ENCODE data around the gene VWA3B. TPM values are rescaled to one million over a fixed set of nuclear protein-coding genes. Genes with fewer than 3 reads are reported as not detected.

VWA3B gene
- polyA plus RNA-seq, 4 donors: 0.16 to 1.4 (median 0.51) TPM; not detected in 1

DNA sequence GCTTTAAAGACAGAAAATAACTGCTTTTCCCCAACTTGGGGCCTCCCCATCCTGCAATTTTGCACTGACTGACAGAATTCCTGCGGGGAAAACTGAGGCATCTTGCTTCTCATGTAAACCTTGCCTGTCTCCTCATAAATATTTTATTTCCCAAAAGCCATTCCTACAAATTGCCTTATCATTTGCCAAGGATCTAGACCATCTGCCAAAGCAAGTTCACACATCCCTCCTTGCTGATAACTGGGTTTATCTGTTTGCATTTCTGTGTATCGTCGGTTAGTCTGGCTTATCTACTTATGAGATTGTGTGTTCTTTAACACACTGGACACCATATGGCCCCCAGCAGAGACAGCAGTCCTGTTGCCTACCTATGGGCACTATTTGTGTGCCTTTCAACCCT is 256.3 kb downstream of the VWA3B start:
- peaks cover 2 to 38% (median 25%) of the 10 kb centered on the region in 3 donors for H3K27me3 ChIP-seq (ENCODE audit: control insufficient read depth in 3 of 3, insufficient read depth in 3 of 3, low read length in 3 of 3)
- peaks cover 0 to 5% (median 2%) of the 10 kb centered on the region in 3 donors for H3K4me1 ChIP-seq (ENCODE audit: control insufficient read depth in 3 of 3, insufficient read depth in 2 of 3, low read depth in 1 of 3, low read length in 2 of 3)
- H3K27ac ChIP-seq (ENCODE audit: low read depth in 1 of 3, low read length in 2 of 3): no peak overlapping the region
- DNase-seq: no peak
- no peak for FAIRE-seq
- no peaks in the 10 kb centered on the region for H3K36me3 ChIP-seq (ENCODE audit: control insufficient read depth in 3 of 3, insufficient read depth in 2 of 3, low read depth in 1 of 3, low read length in 3 of 3)
- no peaks in the 10 kb centered on the region for H3K9me3 ChIP-seq (ENCODE audit: control insufficient read depth in 2 of 2, insufficient read depth in 1 of 2, low read depth in 1 of 2, low read length in 1 of 2)
- no peak overlapping the region for H3K4me3 ChIP-seq (ENCODE audit: low read depth in 1 of 3, low read length in 3 of 3)
- 33 to 60% (median 42%) methylated on average over 3 of the region's 3 CpGs for WGBS, 3 donors

DNA sequence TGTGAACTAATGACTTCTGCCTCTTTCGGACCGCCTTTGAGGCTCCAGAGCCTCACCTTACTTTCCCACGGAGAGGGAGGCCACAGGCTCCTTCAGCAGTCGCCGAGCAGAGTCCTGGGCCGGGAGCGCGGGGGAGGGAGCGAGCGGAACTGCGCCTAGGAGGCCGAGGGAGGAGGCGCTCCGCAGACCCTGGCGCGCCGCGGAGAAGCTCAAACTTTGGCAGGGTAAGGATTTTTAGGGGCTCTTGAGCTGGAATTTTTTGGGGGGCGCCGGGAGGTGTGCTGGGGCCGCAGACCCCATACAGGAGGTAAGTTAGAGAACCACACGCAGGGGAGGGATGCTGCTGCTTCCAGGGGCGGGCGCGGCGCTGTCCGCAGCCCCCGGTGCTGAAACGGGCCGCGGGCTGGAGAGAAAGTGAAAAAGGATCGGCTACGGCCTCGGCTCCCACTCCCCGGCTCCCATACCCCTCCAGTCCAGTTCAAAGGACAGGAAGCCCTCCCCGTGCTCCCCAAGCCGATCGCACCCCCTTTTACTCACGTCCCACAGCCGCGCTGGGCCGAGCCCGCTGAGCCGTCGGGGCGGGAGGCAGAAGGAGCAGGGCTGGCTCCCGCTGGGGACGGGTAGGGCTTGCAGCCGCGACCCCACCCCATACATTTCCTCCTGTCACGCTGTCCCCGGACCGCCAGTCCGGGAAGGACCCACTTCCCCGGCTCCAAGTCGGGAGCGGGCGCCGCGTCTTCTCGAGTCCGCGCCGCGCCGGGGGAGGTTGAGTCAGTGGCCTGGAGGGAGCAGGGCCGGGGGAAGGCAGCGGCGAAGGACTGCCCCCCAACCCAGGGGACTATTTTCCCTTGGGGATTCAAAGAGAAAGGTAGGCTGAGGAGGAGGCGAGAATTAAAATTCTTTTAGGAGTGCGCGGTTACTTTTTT is 259.6 kb downstream of the VWA3B start, which contains the start of gene CNGA3:
Gene CNGA3 (plus strand): TSS at position 146 of the 926 bp plus-strand sequence. CDS start 23,520 bp downstream, outside the sequence.
- Histone ChIP-seq H3K27me3 (ENCODE audit: control insufficient read depth in 3 of 3, insufficient read depth in 3 of 3, low read length in 3 of 3) (peaks cover 2 to 50% (median 44%) of the 10 kb centered on the region in 3 donors), H3K27ac (ENCODE audit: low read depth in 1 of 3, low read length in 2 of 3) (no peak within 1 kb of the TSS), H3K4me3 (ENCODE audit: low read depth in 1 of 3, low read length in 3 of 3) (peak within 1 kb of the TSS in 1 of 3 donors; percentile 13), H3K9me3 (ENCODE audit: control insufficient read depth in 2 of 2, insufficient read depth in 1 of 2, low read depth in 1 of 2, low read length in 1 of 2) (peaks cover 0 to 4% of the 10 kb centered on the region in 2 donors), H3K36me3 (ENCODE audit: control insufficient read depth in 3 of 3, insufficient read depth in 2 of 3, low read depth in 1 of 3, low read length in 3 of 3) (no peaks in the 10 kb centered on the region), H3K4me1 (ENCODE audit: control insufficient read depth in 3 of 3, insufficient read depth in 2 of 3, low read depth in 1 of 3, low read length in 2 of 3) (peaks cover 0 to 5% (median 2%) of the 10 kb centered on the region in 3 donors)
- 4 to 13% (median 11%) methylated on average over 61 to 72 of the region's 72 CpGs for WGBS, 3 donors
- DNase-seq: peak in 1 of 2 donors; percentile 52
- no peak for FAIRE-seq

DNA sequence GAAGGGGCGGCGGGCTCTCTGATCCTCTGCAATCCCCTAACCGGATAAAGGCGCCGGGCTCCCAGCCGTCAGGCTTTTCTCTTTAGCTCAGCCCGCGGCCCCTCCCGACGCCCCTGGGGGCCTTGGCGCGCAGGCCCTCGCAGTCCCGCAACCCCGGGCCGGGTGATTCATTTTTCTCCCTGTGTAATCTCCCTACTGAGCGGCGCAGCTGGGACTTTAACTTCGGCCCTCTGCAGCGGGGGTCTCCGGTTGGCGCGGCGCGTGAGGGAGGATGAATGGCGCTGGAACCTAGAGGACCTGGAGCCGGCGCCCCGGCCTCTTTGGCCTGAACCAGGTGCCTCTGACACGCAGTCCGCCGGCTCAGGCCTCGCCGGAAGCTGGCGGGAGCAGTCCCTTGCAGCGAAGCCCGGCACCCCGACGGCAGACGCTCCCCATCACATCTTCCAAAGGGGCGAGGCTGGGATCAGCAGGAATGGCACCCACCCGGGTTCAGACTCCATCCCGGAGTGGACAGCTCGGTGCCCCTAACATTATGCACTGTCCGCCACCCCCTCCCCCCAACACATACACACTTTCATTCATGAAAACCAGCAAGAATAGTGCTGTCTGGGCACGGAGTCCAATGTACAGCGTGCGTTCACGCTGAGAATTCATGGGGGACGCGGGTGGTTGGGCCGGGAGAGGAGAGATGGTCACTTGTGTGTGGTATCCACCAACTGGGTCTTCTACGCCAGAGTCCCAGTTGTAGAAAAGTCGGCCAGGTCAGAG is 260.5 kb downstream of the VWA3B start:
- peaks cover 0 to 5% (median 2%) of the 10 kb centered on the region in 3 donors for H3K4me1 ChIP-seq (ENCODE audit: control insufficient read depth in 3 of 3, insufficient read depth in 2 of 3, low read depth in 1 of 3, low read length in 2 of 3)
- H3K27me3 ChIP-seq (ENCODE audit: control insufficient read depth in 3 of 3, insufficient read depth in 3 of 3, low read length in 3 of 3): peaks cover 2 to 50% (median 44%) of the 10 kb centered on the region in 3 donors
- peak overlapping the region in 1 of 3 donors; percentile 13 for H3K4me3 ChIP-seq (ENCODE audit: low read depth in 1 of 3, low read length in 3 of 3)
- DNase-seq (no peak), FAIRE-seq (no peak)
- 8 to 17% (median 11%) methylated on average over 52 to 54 of the region's 54 CpGs for WGBS, 3 donors
- H3K36me3 ChIP-seq (ENCODE audit: control insufficient read depth in 3 of 3, insufficient read depth in 2 of 3, low read depth in 1 of 3, low read length in 3 of 3): no peaks in the 10 kb centered on the region
- peak overlapping the region in 1 of 3 donors; percentile 34 for H3K27ac ChIP-seq (ENCODE audit: low read depth in 1 of 3, low read length in 2 of 3)
- H3K9me3 ChIP-seq (ENCODE audit: control insufficient read depth in 2 of 2, insufficient read depth in 1 of 2, low read depth in 1 of 2, low read length in 1 of 2): peaks cover 0 to 4% of the 10 kb centered on the region in 2 donors

DNA sequence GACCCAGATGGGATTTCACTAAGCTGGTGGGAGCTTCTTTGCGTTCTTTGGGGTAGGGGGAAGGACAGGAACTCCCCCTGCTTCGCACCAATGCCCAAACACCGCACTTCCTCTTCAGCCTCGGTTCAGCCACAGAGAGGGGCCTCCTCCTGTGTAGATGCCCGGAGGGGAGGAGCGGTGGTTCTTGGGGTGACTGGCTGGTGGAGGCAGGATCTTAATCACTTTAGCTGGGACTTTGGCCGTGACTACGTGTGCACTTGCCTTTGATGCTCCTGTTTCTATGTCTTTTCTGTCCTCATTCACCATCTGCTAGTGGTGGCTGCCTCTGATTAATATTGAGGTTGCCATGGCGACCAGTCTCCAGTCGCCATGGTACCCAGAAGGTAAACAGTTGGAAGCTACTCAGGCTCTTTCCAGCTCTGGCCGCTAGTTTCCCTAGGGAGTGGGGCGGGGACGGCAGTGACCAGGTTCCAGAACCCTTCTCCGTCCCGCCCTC is 261.1 kb downstream of the VWA3B start:
- peaks cover 2 to 50% (median 43%) of the 10 kb centered on the region in 3 donors for H3K27me3 ChIP-seq (ENCODE audit: control insufficient read depth in 3 of 3, insufficient read depth in 3 of 3, low read length in 3 of 3)
- WGBS, 3 donors: 12 to 15% (median 14%) methylated on average over 15 of the region's 15 CpGs
- DNase-seq: peak; percentile 38 to 41
- H3K4me3 ChIP-seq (ENCODE audit: low read depth in 1 of 3, low read length in 3 of 3): no peak overlapping the region
- peaks cover 0 to 5% (median 2%) of the 10 kb centered on the region in 3 donors for H3K4me1 ChIP-seq (ENCODE audit: control insufficient read depth in 3 of 3, insufficient read depth in 2 of 3, low read depth in 1 of 3, low read length in 2 of 3)
- H3K36me3 ChIP-seq (ENCODE audit: control insufficient read depth in 3 of 3, insufficient read depth in 2 of 3, low read depth in 1 of 3, low read length in 3 of 3): no peaks in the 10 kb centered on the region
- peak overlapping the region in 1 of 3 donors; percentile 7 for H3K27ac ChIP-seq (ENCODE audit: low read depth in 1 of 3, low read length in 2 of 3)
- FAIRE-seq: no peak
- H3K9me3 ChIP-seq (ENCODE audit: control insufficient read depth in 2 of 2, insufficient read depth in 1 of 2, low read depth in 1 of 2, low read length in 1 of 2): peaks cover 0 to 4% of the 10 kb centered on the region in 2 donors

DNA sequence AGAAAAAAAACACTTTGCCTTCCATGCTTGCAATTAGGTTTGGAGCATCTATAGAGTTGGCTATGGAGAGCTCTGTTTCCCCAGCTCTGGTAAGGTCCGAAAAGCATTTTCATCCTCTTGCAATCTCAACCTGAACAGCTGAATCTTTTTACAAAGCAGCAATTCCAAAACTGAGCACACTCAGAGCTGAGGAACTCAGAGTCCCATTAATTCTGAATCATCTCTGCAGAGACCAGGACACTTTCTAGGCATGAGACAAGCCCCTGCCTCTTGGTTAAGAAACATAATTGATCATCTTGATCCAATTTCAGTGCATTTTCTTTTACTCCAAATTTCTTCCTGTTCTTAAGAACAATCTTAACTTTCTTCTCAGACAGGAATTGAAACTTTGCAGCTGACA is 263.4 kb downstream of the VWA3B start:
- Histone ChIP-seq H3K4me3 (ENCODE audit: low read depth in 1 of 3, low read length in 3 of 3) (no peak overlapping the region), H3K27ac (ENCODE audit: low read depth in 1 of 3, low read length in 2 of 3) (no peak overlapping the region), H3K27me3 (ENCODE audit: control insufficient read depth in 3 of 3, insufficient read depth in 3 of 3, low read length in 3 of 3) (peaks cover 2 to 45% (median 43%) of the 10 kb centered on the region in 3 donors), H3K9me3 (ENCODE audit: control insufficient read depth in 2 of 2, insufficient read depth in 1 of 2, low read depth in 1 of 2, low read length in 1 of 2) (peaks cover 0 to 4% of the 10 kb centered on the region in 2 donors), H3K36me3 (ENCODE audit: control insufficient read depth in 3 of 3, insufficient read depth in 2 of 3, low read depth in 1 of 3, low read length in 3 of 3) (no peaks in the 10 kb centered on the region), H3K4me1 (ENCODE audit: control insufficient read depth in 3 of 3, insufficient read depth in 2 of 3, low read depth in 1 of 3, low read length in 2 of 3) (peaks cover 0 to 5% (median 2%) of the 10 kb centered on the region in 3 donors)
- DNase-seq: no peak
- WGBS, 3 donors: 78 to 88% (median 87%) methylated on average over 1 of the region's 1 CpG
- FAIRE-seq: no peak

DNA sequence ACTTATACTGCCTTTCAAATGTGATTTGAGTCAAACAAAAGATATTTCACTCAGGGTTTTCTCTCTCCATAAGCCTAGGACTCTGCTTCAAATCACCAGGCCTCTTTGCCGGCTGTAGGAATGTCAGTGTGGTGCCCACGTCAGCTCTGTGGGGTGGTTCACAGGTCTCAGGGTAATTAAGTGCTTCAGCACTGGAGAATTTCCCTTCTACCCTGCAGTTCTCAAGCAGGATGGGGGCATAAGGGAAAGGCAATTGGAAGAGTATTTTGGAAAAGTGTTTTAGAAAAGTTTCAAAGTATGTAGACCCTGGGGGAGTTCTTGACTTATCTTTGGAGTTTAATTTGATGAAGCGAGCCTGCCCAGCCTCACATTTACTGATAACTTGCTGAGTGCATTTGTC is 268.9 kb downstream of the VWA3B start:
- H3K9me3 ChIP-seq (ENCODE audit: control insufficient read depth in 2 of 2, insufficient read depth in 1 of 2, low read depth in 1 of 2, low read length in 1 of 2): peaks cover 0 to 2% of the 10 kb centered on the region in 2 donors

DNA sequence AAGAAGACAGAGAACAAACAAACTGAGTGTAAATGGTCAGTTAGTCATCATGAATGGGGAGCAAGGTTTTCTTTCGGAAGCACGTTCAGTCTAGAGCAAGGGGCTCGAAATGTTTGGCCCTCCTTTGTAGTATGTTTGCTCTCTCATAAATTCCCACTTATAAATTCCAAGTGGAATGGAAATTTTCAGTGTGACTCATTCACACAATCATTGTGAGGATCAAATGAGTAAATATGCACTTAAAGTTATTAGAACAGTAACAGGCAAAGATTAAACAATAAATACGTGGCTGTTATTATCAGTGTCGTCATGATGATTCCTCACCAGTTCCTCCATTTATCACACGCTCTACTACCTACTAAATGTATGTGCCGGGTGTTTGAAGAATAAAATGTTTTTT is 269.8 kb downstream of the VWA3B start:
- Histone ChIP-seq H3K27me3 (ENCODE audit: control insufficient read depth in 3 of 3, insufficient read depth in 3 of 3, low read length in 3 of 3) (peaks cover 0 to 6% (median 4%) of the 10 kb centered on the region in 3 donors), H3K36me3 (ENCODE audit: control insufficient read depth in 3 of 3, insufficient read depth in 2 of 3, low read depth in 1 of 3, low read length in 3 of 3) (no peaks in the 10 kb centered on the region), H3K9me3 (ENCODE audit: control insufficient read depth in 2 of 2, insufficient read depth in 1 of 2, low read depth in 1 of 2, low read length in 1 of 2) (no peaks in the 10 kb centered on the region), H3K4me1 (ENCODE audit: control insufficient read depth in 3 of 3, insufficient read depth in 2 of 3, low read depth in 1 of 3, low read length in 2 of 3) (no peaks in the 10 kb centered on the region), H3K4me3 (ENCODE audit: low read depth in 1 of 3, low read length in 3 of 3) (no peak overlapping the region), H3K27ac (ENCODE audit: low read depth in 1 of 3, low read length in 2 of 3) (no peak overlapping the region)
- FAIRE-seq (no peak), DNase-seq (peak in 1 of 2 donors; percentile 22)
- 36 to 62% (median 50%) methylated on average over 7 of the region's 7 CpGs for WGBS, 3 donors

More for the DNA sequence above, 268.9 kb downstream of the VWA3B start:
- H3K27me3 ChIP-seq (ENCODE audit: control insufficient read depth in 3 of 3, insufficient read depth in 3 of 3, low read length in 3 of 3): peaks cover 0 to 9% (median 4%) of the 10 kb centered on the region in 3 donors
- no peaks in the 10 kb centered on the region for H3K4me1 ChIP-seq (ENCODE audit: control insufficient read depth in 3 of 3, insufficient read depth in 2 of 3, low read depth in 1 of 3, low read length in 2 of 3)
- H3K36me3 ChIP-seq (ENCODE audit: control insufficient read depth in 3 of 3, insufficient read depth in 2 of 3, low read depth in 1 of 3, low read length in 3 of 3): no peaks in the 10 kb centered on the region
- FAIRE-seq (no peak), DNase-seq (no peak)
- WGBS, 3 donors: 52 to 57% (median 55%) methylated on average over 3 of the region's 3 CpGs
- H3K4me3 ChIP-seq (ENCODE audit: low read depth in 1 of 3, low read length in 3 of 3): no peak overlapping the region
- no peak overlapping the region for H3K27ac ChIP-seq (ENCODE audit: low read depth in 1 of 3, low read length in 2 of 3)

DNA sequence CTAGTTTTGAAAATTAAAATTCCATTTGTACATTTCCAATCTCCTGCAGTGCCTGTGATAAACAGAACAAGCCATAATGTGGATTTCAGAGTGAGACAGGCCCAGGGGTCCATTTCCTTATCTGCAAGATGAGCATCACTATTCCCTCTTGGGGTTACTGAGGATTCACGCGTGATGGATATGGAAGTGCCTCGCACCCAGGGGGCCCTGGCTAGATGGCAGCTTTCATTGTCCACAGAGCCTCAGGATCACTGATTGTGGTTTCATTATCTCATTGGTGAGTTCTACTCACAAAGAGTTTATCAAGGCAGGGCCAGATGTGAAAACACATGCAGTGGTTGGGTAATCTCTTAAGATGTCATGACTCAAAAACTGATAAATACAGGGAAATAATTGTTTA is 270.9 kb downstream of the VWA3B start:
- H3K9me3 ChIP-seq (ENCODE audit: control insufficient read depth in 2 of 2, insufficient read depth in 1 of 2, low read depth in 1 of 2, low read length in 1 of 2): no peaks in the 10 kb centered on the region
- FAIRE-seq (no peak), DNase-seq (no peak)
- no peak overlapping the region for H3K27ac ChIP-seq (ENCODE audit: low read depth in 1 of 3, low read length in 2 of 3)
- peaks cover 0 to 6% (median 4%) of the 10 kb centered on the region in 3 donors for H3K27me3 ChIP-seq (ENCODE audit: control insufficient read depth in 3 of 3, insufficient read depth in 3 of 3, low read length in 3 of 3)
- 68 to 77% (median 76%) methylated on average over 3 of the region's 3 CpGs for WGBS, 3 donors
- no peaks in the 10 kb centered on the region for H3K36me3 ChIP-seq (ENCODE audit: control insufficient read depth in 3 of 3, insufficient read depth in 2 of 3, low read depth in 1 of 3, low read length in 3 of 3)
- H3K4me1 ChIP-seq (ENCODE audit: control insufficient read depth in 3 of 3, insufficient read depth in 2 of 3, low read depth in 1 of 3, low read length in 2 of 3): no peaks in the 10 kb centered on the region
- no peak overlapping the region for H3K4me3 ChIP-seq (ENCODE audit: low read depth in 1 of 3, low read length in 3 of 3)

All from small intestine (tissue), 7 donors.